Measurements from ENCODE around the gene GPATCH1. TPM values are rescaled to one million over a fixed set of nuclear protein-coding genes. Genes with fewer than 3 reads are reported as not detected.

GPATCH1 gene
- total and polyA plus RNA-seq, 9 of the 15 experiments (the other 6 are each of a cell fraction or from before 2014, with no cell fraction given) = 3.7 to 9.7 (median 7.7) TPM

- TF ChIP-seq SMC3 (conservative IDR thresholded peaks at IDR 0.05; ENCODE audit: insufficient read depth, low read depth, low read length) (no peak), YY1 (IDR thresholded peaks at IDR 0.05; ENCODE audit: borderline replicate concordance in 1 of 3, control insufficient read depth in 1 of 3, extremely low read depth in 1 of 3, insufficient read depth in 3 of 3, insufficient read length in 1 of 3, insufficient replicate concordance in 2 of 3, low read depth in 1 of 3, low read length in 2 of 3) (peak in 1 of 3 experiments; percentile 1), RREB1 (CRISPR knock-in tag; IDR thresholded peaks at IDR 0.05) (0 out of 2 replicates have a peak, but pooled peaks have one; percentile 36), JUN (IDR thresholded peaks at IDR 0.05; ENCODE audit: borderline replicate concordance, low read depth, low read length) (no peak), JUN (CRISPR knock-in tag; IDR thresholded peaks at IDR 0.05; ENCODE audit: borderline replicate concordance) (no peak)
Observed at GRCh38 chr19:33175886-33176669, 95.1 kb downstream of the GPATCH1 start (continued).

All from K562 (cell line).